K562 (cell line): Measurements from ENCODE around the gene TMIGD2. TPM values are rescaled to one million over a fixed set of nuclear protein-coding genes. Genes with fewer than 3 reads are reported as not detected.

ENCODE experiments used
- ARID2 ChIP-seq: fragments of 450-650 bp; IDR thresholded peaks from 2 replicates; pipeline ENCODE4 v1.6.1; 2017; ENCODE audit warnings: antibody characterized with exemption, mild to moderate bottlenecking
- FOXP4 ChIP-seq: sonication (generic); formaldehyde crosslinking; IDR thresholded peaks from 2 replicates; pipeline ENCODE4 v1.8.0; 2022; ENCODE audit warnings: mild to moderate bottlenecking, missing genetic modification reagents, borderline replicate concordance
- HSF4 ChIP-seq: fragments of 250-450 bp; sonication (Bioruptor Pico); IDR thresholded peaks from 2 replicates; pipeline ENCODE4 v2.1.2; 2022; ENCODE audit warnings: mild to moderate bottlenecking, moderate library complexity, borderline replicate concordance
- LARP7 ChIP-seq: fragments of 450-650 bp; IDR thresholded peaks from 2 replicates; pipeline ENCODE4 v1.6.1; 2016
- MAZ ChIP-seq, 2 experiments: fragments of 450-650 bp in 1 of 2; sonication (generic) in 1 of 2; formaldehyde crosslinking; IDR thresholded peaks in 1 of 2; conservative IDR thresholded peaks in 1 of 2; 2 replicates each; pipeline versions ENCODE4 v1.4.0 to v1.5.0; 2020; ENCODE audit warnings: mild to moderate bottlenecking in 1 of 2, missing genetic modification reagents in 1 of 2
- PHF20 ChIP-seq: fragments of 450-650 bp; IDR thresholded peaks from 2 replicates; pipeline ENCODE4 v1.6.1; 2018; ENCODE audit not compliant: partially characterized antibody
- PTBP1 ChIP-seq: fragments of 200-400 bp; formaldehyde crosslinking; IDR thresholded peaks from 2 replicates; pipeline ENCODE4 v1.6.1; 2017; ENCODE audit warnings: low read depth, low read length
- THRAP3 ChIP-seq: fragments of 450-650 bp; IDR thresholded peaks from 2 replicates; pipeline ENCODE4 v1.6.1; 2016; ENCODE audit warnings: mild to moderate bottlenecking, inconsistent platforms, borderline replicate concordance
- WHSC1 ChIP-seq: IDR thresholded peaks from one replicate; pipeline ENCODE4 v1.6.1; 2012; ENCODE audit warnings: low read length, control low read depth, inconsistent platforms
- ZBTB33 ChIP-seq: sonication (generic); formaldehyde crosslinking; IDR thresholded peaks from 2 replicates; pipeline ENCODE4 v1.8.1; 2023; ENCODE audit warnings: mild to moderate bottlenecking, missing genetic modification reagents
- ZNF436 ChIP-seq: fragments of 250-450, 450-650 bp; sonication (Bioruptor Pico); formaldehyde crosslinking; IDR thresholded peaks from 2 replicates; pipeline ENCODE4 v1.7.0; 2020; ENCODE audit warnings: mild to moderate bottlenecking
- ZNF644 ChIP-seq: fragments of 200-800 bp; sonication (Bioruptor generic); IDR thresholded peaks from 2 replicates; pipeline ENCODE4 v1.6.1; 2016; ENCODE audit warnings: low read depth, missing genetic modification characterization, missing compliant biosample characterization
- ZNF77 ChIP-seq: fragments of 250-450 bp; sonication (Bioruptor Pico); IDR thresholded peaks from 2 replicates; pipeline ENCODE4 v1.5.0; 2020
- ZSCAN29 ChIP-seq: fragments of 450-650 bp; IDR thresholded peaks from 2 replicates; pipeline ENCODE4 v1.6.1; 2017
- polyA plus RNA-seq, 8 experiments: library from polyadenylated mRNA; depleted of rRNA in 4 of 8; stranded (reverse) in 5 of 8; unstranded in 3 of 8; fragments of >200 nt; fragmentation: Nextera tagmentation in 2 of 8; fragmentation: Illumina TruSeq in 1 of 8; extraction: Ambion mirVana in 2 of 8; extraction: Trizol in 1 of 8; gene quantifications; 2 replicates each; pipeline versions ENCODE4 v1.2.1 to v1.2.3, GENCODE V29; 2011 to 2014; ENCODE audit warnings: inconsistent platforms in 1 of 8, missing spikeins in 1 of 8
- total RNA-seq, 7 experiments: library from RNA; depleted of rRNA in 6 of 7; stranded (reverse); fragments of >200 nt in 6 of 7; fragmentation: Illumina TruSeq in 2 of 7; extraction: Trizol in 2 of 7; gene quantifications; 2 replicates each; pipeline versions ENCODE4 v1.2.1 to v1.2.3, GENCODE V29; 2011 to 2021; ENCODE audit warnings: low replicate concordance in 1 of 7
- TF ChIP-seq, protein P1 (sequence below), 2 experiments: fragments of 450-650 bp; formaldehyde crosslinking in 1 of 2; IDR thresholded peaks; 2 replicates each; pipeline versions ENCODE4 v1.4.0 to v1.6.1; 2014 to 2020; ENCODE audit warnings: mild to moderate bottlenecking in 2 of 2, borderline replicate concordance in 1 of 2, low read depth in 1 of 2

TMIGD2 gene
- total and polyA plus RNA-seq, 9 of the 15 experiments (the other 6 are each of a cell fraction or from before 2014, with no cell fraction given), result not detected

DNA sequence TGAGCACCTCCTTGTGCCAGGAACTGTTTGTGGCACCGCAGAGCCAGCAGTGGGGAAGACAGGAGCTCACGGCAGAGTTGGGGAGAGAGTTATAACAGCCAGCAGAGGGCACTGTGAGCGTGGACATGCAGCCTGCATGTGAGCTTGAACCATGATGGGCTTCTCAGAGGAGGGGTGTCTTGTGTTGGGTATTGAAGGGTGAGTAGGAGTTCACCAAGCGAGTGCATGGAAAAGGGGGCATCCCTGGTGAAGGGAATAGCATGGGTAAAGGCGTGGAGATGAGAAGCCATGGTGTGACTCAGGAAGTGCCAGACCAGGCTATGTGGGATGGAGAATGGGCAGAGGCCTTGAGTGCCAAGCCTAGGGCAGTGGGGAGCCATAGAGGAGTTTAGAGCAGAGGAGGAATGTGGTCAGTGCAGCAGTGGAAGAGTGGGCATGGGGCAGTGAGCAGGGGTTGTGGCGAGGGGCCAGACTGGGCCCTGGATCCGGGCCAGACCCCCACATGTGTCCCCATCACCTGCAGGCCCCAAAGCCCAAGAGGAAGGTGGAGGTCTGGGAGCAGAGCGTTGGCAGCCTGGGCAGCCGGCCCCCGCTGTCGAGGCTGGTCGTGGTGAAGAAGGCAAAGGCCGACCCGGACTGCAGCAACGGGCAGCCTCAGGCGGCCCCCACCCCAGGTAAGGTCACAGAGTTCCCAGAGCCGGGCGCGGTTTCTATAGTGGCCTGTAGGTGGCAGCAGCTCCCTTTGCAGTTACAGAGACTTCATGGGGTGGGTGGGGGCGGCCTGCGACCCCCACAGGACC is 34.9 kb downstream of the TMIGD2 start (continued):
- TF ChIP-seq MAZ (CRISPR knock-in tag; conservative IDR thresholded peaks at IDR 0.05 in 1 of 2, IDR thresholded peaks at IDR 0.05 in 1 of 2) (peak in 1 of 2 experiments; percentile 64; a peak in 2 of 4 replicates), ZSCAN29 (no peak), PTBP1 (0 out of 2 replicates have a peak, but pooled peaks have one; percentile 77), ARID2 (peak; percentile 82), THRAP3 (0 out of 2 replicates have a peak, but pooled peaks have one; percentile 56), FOXP4 (CRISPR knock-in tag) (peak; percentile 55; the same call in 1 of the 2 replicates), ZNF436 (CRISPR knock-in tag) (peak; percentile 73; the same call in 1 of the 2 replicates), LARP7 (0 out of 2 replicates have a peak, but pooled peaks have one; percentile 39), ZNF77 (CRISPR knock-in tag) (no peak), WHSC1 (no peak), ZBTB33 (CRISPR knock-in tag) (peak; percentile 43; the same call in 1 of the 2 replicates), HSF4 (no peak), PHF20 (no peak), ZNF644 (tag) (no peak)
- TF ChIP-seq, protein P1, sequence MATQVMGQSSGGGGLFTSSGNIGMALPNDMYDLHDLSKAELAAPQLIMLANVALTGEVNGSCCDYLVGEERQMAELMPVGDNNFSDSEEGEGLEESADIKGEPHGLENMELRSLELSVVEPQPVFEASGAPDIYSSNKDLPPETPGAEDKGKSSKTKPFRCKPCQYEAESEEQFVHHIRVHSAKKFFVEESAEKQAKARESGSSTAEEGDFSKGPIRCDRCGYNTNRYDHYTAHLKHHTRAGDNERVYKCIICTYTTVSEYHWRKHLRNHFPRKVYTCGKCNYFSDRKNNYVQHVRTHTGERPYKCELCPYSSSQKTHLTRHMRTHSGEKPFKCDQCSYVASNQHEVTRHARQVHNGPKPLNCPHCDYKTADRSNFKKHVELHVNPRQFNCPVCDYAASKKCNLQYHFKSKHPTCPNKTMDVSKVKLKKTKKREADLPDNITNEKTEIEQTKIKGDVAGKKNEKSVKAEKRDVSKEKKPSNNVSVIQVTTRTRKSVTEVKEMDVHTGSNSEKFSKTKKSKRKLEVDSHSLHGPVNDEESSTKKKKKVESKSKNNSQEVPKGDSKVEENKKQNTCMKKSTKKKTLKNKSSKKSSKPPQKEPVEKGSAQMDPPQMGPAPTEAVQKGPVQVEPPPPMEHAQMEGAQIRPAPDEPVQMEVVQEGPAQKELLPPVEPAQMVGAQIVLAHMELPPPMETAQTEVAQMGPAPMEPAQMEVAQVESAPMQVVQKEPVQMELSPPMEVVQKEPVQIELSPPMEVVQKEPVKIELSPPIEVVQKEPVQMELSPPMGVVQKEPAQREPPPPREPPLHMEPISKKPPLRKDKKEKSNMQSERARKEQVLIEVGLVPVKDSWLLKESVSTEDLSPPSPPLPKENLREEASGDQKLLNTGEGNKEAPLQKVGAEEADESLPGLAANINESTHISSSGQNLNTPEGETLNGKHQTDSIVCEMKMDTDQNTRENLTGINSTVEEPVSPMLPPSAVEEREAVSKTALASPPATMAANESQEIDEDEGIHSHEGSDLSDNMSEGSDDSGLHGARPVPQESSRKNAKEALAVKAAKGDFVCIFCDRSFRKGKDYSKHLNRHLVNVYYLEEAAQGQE (IDR thresholded peaks at IDR 0.05; ENCODE audit: borderline replicate concordance), result peak; percentile 78
- TF ChIP-seq, protein P1 (CRISPR knock-in tag; IDR thresholded peaks at IDR 0.05; ENCODE audit: low read depth), result no peak
